ENCODE data around the gene CRIP1.
A peak's percentile ranks its signal among the peaks of the same experiment; 100 is the strongest.

The CRIP1 gene, protein sequence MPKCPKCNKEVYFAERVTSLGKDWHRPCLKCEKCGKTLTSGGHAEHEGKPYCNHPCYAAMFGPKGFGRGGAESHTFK

DNA sequence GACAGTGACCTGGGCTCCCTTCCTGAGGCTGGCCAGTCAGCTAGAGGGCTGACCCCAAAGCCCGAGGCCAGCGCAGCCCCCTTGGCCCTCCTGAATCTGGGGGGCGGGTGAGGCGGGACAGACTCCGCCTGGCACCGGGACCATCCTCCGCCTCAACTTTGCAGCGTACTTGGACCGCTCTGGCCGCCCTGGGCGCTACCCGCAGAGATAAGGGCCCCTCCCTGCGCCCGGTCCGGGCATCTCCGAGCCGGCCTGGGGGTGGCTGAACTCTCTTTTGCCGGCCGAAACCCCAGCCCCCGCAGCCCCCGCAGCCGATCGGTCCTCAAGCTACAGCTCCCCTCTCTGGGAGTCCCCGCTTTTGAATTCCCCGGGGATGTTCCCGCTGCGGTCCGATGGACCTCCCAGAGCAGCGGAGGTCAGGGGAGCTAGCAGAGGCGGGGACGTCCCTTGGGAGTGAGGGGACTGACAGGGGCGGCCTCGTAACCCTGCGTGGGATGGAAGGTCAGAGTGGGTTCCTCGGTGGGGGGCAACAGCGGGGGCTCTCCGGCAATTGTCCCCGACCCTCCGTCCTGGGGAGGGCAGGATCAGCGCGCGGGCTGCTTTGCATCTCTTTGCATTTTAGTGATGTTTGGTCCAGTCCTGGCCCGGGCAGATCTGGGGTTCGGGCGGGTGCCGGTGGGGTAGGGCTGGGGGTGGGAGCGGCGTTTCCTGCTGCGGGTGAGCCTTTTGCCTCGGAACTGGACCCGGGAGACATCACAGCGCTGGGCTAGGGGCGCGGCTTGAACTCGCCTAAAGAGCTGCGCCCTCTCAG is at the start of gene CRIP1:
CRIP1 (plus strand) TSS at position 724 of the 811 bp plus-strand sequence. CDS start 374 bp downstream, outside the sequence.
- no peak within 1 kb of the TSS for H3K9ac ChIP-seq
- H3K4me3 ChIP-seq (ENCODE audit: low read depth, low read length) = peak within 1 kb of the TSS; percentile 3
- H3K79me2 ChIP-seq = no peaks in the 10 kb centered on the region
- H3K27me3 ChIP-seq (ENCODE audit: control insufficient read depth, insufficient read depth, low read length) = peaks cover 7% of the 10 kb centered on the region
- H3K4me2 ChIP-seq (ENCODE audit: low read length) = peak within 1 kb of the TSS; percentile 22
- TF ChIP-seq, protein P1, sequence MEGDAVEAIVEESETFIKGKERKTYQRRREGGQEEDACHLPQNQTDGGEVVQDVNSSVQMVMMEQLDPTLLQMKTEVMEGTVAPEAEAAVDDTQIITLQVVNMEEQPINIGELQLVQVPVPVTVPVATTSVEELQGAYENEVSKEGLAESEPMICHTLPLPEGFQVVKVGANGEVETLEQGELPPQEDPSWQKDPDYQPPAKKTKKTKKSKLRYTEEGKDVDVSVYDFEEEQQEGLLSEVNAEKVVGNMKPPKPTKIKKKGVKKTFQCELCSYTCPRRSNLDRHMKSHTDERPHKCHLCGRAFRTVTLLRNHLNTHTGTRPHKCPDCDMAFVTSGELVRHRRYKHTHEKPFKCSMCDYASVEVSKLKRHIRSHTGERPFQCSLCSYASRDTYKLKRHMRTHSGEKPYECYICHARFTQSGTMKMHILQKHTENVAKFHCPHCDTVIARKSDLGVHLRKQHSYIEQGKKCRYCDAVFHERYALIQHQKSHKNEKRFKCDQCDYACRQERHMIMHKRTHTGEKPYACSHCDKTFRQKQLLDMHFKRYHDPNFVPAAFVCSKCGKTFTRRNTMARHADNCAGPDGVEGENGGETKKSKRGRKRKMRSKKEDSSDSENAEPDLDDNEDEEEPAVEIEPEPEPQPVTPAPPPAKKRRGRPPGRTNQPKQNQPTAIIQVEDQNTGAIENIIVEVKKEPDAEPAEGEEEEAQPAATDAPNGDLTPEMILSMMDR (IDR thresholded peaks at IDR 0.05) = no peak
- no peaks in the 10 kb centered on the region for H3K9me3 ChIP-seq (ENCODE audit: control insufficient read depth, low read length)
- H2AFZ ChIP-seq = peak within 1 kb of the TSS; percentile 70
- H3K4me1 ChIP-seq = peaks cover 22% of the 10 kb centered on the region
- H3K27ac ChIP-seq = peak within 1 kb of the TSS; percentile 43
- no peaks in the 10 kb centered on the region for H3K36me3 ChIP-seq (ENCODE audit: control insufficient read depth, insufficient read depth, low read length)

DNA sequence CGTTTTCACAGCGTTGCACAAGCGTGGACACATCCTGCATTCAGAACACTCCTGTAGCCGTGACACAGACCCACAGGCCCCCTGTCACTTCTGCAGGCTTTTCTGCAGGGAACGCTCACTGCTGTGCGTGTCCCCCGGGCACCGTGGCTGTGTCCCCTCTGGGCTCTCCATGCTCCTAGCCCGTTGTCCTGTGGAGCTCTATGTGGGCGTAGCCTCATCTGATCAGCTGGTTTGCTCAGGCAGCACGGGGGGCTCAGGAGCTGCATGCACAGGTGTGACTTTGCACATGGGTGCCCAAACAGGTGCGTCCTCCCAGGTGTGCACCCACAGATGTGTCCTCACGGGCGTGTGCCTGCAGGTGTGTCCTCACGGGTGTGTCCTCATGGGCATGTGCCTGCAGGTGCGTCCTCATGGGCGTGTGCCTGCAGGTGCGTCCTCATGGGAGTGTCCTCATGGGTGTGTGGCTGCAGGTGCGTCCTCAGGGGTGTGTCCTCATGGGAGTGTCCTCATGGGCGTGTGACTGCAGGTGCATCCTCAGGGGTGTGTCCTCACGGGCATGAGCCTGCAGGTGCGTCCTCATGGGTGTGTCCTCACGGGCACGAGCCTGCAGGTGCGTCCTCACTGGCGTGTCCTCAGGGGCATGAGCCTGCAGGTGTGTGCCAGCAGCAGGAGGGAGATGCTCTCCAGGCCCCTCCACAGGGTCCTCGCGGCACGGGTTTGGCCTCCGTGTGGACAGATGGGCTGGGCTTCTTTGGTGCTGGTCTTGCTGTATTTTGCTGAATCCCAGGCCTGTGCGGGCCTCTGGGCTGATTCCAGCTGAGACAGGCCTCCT is 49.6 kb upstream of the CRIP1 start:
- Histone ChIP-seq H3K27ac (no peak overlapping the region), H3K36me3 (ENCODE audit: control insufficient read depth, insufficient read depth, low read length) (no peaks in the 10 kb centered on the region), H3K79me2 (peaks cover 61% of the 10 kb centered on the region), H3K9ac (no peak overlapping the region), H3K9me3 (ENCODE audit: control insufficient read depth, low read length) (no peaks in the 10 kb centered on the region), H2AFZ (no peak overlapping the region), H3K27me3 (ENCODE audit: control insufficient read depth, insufficient read depth, low read length) (no peaks in the 10 kb centered on the region), H3K4me1 (no peaks in the 10 kb centered on the region), H3K4me2 (ENCODE audit: low read length) (no peak overlapping the region), H3K4me3 (ENCODE audit: low read depth, low read length) (no peak overlapping the region)
- TF ChIP-seq, protein P1 (IDR thresholded peaks at IDR 0.05) = no peak

- no peaks in the 10 kb centered on the region for H3K9me3 ChIP-seq (ENCODE audit: control insufficient read depth, low read length)
- H3K36me3 ChIP-seq (ENCODE audit: control insufficient read depth, insufficient read depth, low read length) = no peaks in the 10 kb centered on the region
- TF ChIP-seq, protein P1 (IDR thresholded peaks at IDR 0.05) = no peak
- H2AFZ ChIP-seq = no peak overlapping the region
- H3K4me2 ChIP-seq (ENCODE audit: low read length) = no peak overlapping the region
- no peak overlapping the region for H3K27ac ChIP-seq
- H3K4me1 ChIP-seq = no peaks in the 10 kb centered on the region
- H3K4me3 ChIP-seq (ENCODE audit: low read depth, low read length) = no peak overlapping the region
- peaks cover 61% of the 10 kb centered on the region for H3K79me2 ChIP-seq
- no peaks in the 10 kb centered on the region for H3K27me3 ChIP-seq (ENCODE audit: control insufficient read depth, insufficient read depth, low read length)
- H3K9ac ChIP-seq = no peak overlapping the region
Observed at GRCh38 chr14:105437723-105438500, 48.8 kb upstream of the CRIP1 start.

GRCh38 chr14:105439179-105439578 is 47.5 kb upstream of the CRIP1 start:
- Histone ChIP-seq H3K27ac (no peak overlapping the region), H3K27me3 (ENCODE audit: control insufficient read depth, insufficient read depth, low read length) (no peaks in the 10 kb centered on the region), H3K4me2 (ENCODE audit: low read length) (no peak overlapping the region), H3K4me1 (no peaks in the 10 kb centered on the region), H3K79me2 (peaks cover 56% of the 10 kb centered on the region), H2AFZ (no peak overlapping the region), H3K4me3 (ENCODE audit: low read depth, low read length) (no peak overlapping the region), H3K36me3 (ENCODE audit: control insufficient read depth, insufficient read depth, low read length) (no peaks in the 10 kb centered on the region), H3K9me3 (ENCODE audit: control insufficient read depth, low read length) (no peaks in the 10 kb centered on the region), H3K9ac (no peak overlapping the region)
- TF ChIP-seq, protein P1 (IDR thresholded peaks at IDR 0.05) = no peak
